Measurements from ENCODE around the gene UGT1A10. TPM values are rescaled to one million over a fixed set of nuclear protein-coding genes. Genes with fewer than 3 reads are reported as not detected.

Gene UGT1A10
- total and polyA plus RNA-seq, 2 of the 13 experiments (the other 11 are each of a cell fraction or from before 2014, with no cell fraction given), result not detected

DNA sequence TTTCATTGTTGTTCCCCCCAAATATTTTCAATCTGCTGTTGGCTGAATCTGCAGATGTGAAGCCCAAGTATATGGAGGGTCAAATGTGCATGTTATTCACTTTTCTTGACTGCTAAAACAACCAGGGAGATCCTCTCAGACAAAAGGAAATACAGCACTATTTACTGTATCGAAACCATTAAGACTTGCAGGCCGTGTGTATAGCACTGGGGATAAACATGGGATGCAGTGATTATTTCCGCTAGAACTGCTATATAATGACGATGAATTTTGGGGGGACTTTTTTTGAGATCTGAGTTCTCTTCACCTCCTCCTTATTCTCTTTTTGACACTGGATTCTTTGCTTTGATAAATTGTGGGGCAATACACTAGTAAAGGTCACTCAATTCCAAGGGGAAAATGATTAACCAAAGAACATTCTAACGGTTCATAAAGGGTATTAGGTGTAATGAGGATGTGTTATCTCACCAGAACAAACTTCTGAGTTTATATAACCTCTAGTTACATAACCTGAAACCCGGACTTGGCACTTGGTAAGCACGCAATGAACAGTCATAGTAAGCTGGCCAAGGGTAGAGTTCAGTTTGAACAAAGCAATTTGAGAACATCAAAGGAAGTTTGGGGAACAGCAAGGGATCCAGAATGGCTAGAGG, 120.3 kb downstream of the UGT1A10 start (continued):
- TF ChIP-seq, protein P1, sequence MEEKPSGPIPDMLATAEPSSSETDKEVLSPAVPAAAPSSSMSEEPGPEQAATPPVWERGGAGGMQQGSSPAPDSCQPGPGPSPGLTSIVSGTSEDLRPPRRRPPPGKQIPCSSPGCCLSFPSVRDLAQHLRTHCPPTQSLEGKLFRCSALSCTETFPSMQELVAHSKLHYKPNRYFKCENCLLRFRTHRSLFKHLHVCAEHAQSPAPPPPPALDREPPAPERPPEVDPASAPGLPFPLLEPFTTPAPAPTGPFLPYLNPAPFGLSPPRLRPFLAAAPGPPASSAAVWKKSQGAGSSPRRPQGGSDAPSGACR (CRISPR knock-in tag; IDR thresholded peaks at IDR 0.05), result peak; percentile 48; the same call in 1 of the 2 replicates
- TF ChIP-seq FOXK2 (IDR thresholded peaks at IDR 0.05) (0 out of 2 replicates have a peak, but pooled peaks have one; percentile 31), ELF1 (CRISPR knock-in tag; IDR thresholded peaks at IDR 0.05) (peak; percentile 39; the same call in 1 of the 2 replicates), ZNF7 (CRISPR knock-in tag; IDR thresholded peaks at IDR 0.05) (no peak), ZNF124 (CRISPR knock-in tag; IDR thresholded peaks at IDR 0.05) (peak; percentile 74; the same call in 1 of the 2 replicates), TBX2 (CRISPR knock-in tag; IDR thresholded peaks at IDR 0.05; ENCODE audit: borderline replicate concordance) (peak; percentile 100), MATR3 (CRISPR knock-in tag; IDR thresholded peaks at IDR 0.05) (no peak), MED8 (CRISPR knock-in tag; IDR thresholded peaks at IDR 0.05; ENCODE audit: insufficient replicate concordance) (peak; percentile 47), MIER2 (CRISPR knock-in tag; IDR thresholded peaks at IDR 0.05) (peak; percentile 75), ZNF713 (CRISPR knock-in tag; IDR thresholded peaks at IDR 0.05) (no peak), DPF2 (CRISPR knock-in tag; IDR thresholded peaks at IDR 0.05; ENCODE audit: borderline replicate concordance, low read depth) (peak; percentile 74; the same call in 1 of the 2 replicates), GZF1 (CRISPR knock-in tag; IDR thresholded peaks at IDR 0.05) (no peak), RAD51 (IDR thresholded peaks at IDR 0.05; ENCODE audit: borderline replicate concordance) (no peak), ZNF780A (CRISPR knock-in tag; IDR thresholded peaks at IDR 0.05) (no peak), ZSCAN30 (CRISPR knock-in tag; IDR thresholded peaks at IDR 0.05) (peak; percentile 72; the same call in 1 of the 2 replicates)
- TF ChIP-seq, protein P2, sequence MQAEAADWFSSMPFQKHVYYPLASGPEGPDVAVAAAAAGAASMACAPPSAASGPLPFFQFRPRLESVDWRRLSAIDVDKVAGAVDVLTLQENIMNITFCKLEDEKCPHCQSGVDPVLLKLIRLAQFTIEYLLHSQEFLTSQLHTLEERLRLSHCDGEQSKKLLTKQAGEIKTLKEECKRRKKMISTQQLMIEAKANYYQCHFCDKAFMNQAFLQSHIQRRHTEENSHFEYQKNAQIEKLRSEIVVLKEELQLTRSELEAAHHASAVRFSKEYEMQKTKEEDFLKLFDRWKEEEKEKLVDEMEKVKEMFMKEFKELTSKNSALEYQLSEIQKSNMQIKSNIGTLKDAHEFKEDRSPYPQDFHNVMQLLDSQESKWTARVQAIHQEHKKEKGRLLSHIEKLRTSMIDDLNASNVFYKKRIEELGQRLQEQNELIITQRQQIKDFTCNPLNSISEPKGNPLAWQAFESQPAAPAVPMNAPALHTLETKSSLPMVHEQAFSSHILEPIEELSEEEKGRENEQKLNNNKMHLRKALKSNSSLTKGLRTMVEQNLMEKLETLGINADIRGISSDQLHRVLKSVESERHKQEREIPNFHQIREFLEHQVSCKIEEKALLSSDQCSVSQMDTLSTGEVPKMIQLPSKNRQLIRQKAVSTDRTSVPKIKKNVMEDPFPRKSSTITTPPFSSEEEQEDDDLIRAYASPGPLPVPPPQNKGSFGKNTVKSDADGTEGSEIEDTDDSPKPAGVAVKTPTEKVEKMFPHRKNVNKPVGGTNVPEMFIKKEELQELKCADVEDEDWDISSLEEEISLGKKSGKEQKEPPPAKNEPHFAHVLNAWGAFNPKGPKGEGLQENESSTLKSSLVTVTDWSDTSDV (CRISPR knock-in tag; IDR thresholded peaks at IDR 0.05), result no peak
- TF ChIP-seq, protein P3, sequence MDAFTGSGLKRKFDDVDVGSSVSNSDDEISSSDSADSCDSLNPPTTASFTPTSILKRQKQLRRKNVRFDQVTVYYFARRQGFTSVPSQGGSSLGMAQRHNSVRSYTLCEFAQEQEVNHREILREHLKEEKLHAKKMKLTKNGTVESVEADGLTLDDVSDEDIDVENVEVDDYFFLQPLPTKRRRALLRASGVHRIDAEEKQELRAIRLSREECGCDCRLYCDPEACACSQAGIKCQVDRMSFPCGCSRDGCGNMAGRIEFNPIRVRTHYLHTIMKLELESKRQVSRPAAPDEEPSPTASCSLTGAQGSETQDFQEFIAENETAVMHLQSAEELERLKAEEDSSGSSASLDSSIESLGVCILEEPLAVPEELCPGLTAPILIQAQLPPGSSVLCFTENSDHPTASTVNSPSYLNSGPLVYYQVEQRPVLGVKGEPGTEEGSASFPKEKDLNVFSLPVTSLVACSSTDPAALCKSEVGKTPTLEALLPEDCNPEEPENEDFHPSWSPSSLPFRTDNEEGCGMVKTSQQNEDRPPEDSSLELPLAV (CRISPR knock-in tag; conservative IDR thresholded peaks at IDR 0.05; ENCODE audit: low read depth), result 0 out of 2 replicates have a peak, but pooled peaks have one; percentile 72
- TF ChIP-seq, protein P4, sequence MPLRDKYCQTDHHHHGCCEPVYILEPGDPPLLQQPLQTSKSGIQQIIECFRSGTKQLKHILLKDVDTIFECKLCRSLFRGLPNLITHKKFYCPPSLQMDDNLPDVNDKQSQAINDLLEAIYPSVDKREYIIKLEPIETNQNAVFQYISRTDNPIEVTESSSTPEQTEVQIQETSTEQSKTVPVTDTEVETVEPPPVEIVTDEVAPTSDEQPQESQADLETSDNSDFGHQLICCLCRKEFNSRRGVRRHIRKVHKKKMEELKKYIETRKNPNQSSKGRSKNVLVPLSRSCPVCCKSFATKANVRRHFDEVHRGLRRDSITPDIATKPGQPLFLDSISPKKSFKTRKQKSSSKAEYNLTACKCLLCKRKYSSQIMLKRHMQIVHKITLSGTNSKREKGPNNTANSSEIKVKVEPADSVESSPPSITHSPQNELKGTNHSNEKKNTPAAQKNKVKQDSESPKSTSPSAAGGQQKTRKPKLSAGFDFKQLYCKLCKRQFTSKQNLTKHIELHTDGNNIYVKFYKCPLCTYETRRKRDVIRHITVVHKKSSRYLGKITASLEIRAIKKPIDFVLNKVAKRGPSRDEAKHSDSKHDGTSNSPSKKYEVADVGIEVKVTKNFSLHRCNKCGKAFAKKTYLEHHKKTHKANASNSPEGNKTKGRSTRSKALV (CRISPR knock-in tag; IDR thresholded peaks at IDR 0.05), result peak; percentile 73; the same call in 1 of the 2 replicates
- TF ChIP-seq, protein P5, sequence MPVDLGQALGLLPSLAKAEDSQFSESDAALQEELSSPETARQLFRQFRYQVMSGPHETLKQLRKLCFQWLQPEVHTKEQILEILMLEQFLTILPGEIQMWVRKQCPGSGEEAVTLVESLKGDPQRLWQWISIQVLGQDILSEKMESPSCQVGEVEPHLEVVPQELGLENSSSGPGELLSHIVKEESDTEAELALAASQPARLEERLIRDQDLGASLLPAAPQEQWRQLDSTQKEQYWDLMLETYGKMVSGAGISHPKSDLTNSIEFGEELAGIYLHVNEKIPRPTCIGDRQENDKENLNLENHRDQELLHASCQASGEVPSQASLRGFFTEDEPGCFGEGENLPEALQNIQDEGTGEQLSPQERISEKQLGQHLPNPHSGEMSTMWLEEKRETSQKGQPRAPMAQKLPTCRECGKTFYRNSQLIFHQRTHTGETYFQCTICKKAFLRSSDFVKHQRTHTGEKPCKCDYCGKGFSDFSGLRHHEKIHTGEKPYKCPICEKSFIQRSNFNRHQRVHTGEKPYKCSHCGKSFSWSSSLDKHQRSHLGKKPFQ (CRISPR knock-in tag; IDR thresholded peaks at IDR 0.05; ENCODE audit: insufficient replicate concordance), result peak; percentile 39
